GM19351 (cell line): ENCODE measurements around the gene OBP2B.
"Not testable (repeated sequence)": the region's sequence is repeated elsewhere in the genome, so short reads cannot be mapped to it uniquely, and the experiment has no call there.

Experiments used
- ATAC-seq: cut with Tn5 transposase; IDR thresholded peaks from one replicate; pipeline ENCODE4 v1.9.1; 2021; ENCODE audit warnings: mild to moderate bottlenecking, moderate library complexity; ENCODE audit not compliant: unreplicated experiment

The OBP2B gene

GRCh38 chr9:133238851-133239532 is 29.9 kb upstream of the OBP2B start:
- no peak for ATAC-seq

DNA sequence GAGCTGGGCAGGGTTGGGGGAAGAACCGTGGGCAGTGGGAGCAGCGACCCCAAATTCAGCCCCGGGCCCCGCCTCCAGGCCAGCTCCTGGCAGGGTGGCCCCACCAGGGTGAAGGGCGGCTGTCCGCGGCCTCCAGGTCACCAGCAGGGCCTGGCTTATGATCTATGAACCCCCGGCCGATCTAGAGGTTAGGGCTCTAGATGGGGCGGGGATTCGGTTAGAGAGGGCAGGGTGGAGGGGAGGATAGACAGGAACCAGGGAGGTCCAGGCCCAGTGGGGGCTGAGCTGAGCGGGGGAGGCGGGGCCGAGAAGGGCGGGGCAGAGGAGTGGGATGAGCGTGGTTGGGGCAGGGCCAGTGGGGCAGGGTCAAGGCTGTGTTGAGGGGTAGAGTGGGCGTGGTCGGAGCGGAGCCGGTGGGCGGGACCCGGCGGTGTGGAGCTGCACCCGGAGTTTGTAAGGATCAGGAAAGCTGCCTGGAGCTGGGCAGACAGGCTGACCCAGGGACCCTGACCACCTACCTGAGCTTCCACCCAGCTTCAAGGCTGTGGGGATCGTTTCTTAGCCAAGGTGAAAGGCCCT is 29.3 kb upstream of the OBP2B start:
- ATAC-seq: no peak

DNA sequence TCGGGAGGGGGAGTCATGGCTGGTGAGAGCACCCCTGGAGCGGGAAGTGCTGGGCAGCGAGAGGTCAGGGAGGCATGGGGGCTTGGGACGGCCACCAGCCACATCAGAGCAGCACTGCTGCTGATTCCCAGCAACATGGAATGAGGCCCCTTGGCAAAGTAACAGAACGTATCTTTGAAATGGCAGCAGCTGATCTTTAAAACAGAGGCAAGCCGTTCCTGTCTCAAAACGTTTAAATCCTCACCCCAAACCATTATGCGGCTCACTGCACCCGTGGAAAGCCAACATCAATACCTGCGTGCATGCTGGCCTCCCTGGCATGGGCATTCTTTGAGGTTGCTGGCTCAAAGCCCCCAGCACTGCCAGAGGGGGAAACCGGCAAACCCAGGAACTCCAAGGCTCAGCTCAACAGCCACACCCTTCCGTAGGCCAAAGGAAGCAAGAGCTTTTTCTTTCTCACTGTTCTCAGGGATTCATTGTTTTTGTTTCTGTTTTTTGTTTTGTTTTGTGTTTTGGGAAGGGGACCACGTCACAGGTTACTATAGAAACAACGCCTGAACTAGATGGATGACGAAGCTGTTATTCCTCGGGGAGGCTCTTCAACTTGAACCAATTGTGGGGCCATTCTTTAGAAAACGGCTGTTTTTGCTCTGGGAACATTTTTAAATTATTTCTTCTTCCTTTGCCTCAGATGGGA is 28.1 kb upstream of the OBP2B start:
- ATAC-seq: no peak

GRCh38 chr9:133236291-133237034 is 27.4 kb upstream of the OBP2B start:
- not testable (repeated sequence) for ATAC-seq

GRCh38 chr9:133235549-133236222 is 26.6 kb upstream of the OBP2B start:
- no peak for ATAC-seq

GRCh38 chr9:133234577-133235322 is 25.7 kb upstream of the OBP2B start:
- no peak for ATAC-seq

- no peak for ATAC-seq
Measured at GRCh38 chr9:133233681-133234432, 24.8 kb upstream of the OBP2B start.

DNA sequence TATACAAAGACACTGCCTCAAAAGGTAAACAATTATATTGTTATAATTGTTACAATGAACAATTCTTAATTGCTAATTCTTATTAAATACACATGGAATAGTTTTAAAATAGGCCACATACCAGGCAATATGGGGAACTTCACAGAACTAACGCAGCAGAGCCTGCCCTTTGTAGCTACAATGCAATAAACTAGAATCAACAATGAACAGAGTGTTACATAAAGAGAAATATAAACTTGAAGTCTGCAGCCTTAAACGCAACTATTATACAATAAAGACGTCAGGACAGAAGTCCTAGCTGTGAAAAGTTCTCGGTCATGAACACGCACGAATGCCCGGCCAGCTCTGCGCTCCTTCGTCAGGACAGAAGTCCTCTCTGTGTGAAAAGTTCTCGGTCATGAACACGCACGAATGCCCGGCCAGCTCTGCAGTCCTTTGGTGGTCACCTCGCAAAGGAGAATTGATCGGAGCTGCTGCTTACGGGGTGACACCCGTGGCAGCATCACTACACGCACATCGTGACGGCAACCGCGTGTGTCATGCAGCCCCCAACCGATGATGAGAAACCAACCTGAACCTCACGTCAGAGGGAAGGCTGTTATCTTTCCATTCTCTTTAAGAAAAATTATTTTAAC is 23.0 kb upstream of the OBP2B start:
- ATAC-seq: not testable (repeated sequence)

- ATAC-seq: not testable (repeated sequence)
Measured at GRCh38 chr9:133230514-133230913, 21.5 kb upstream of the OBP2B start.

GRCh38 chr9:133230093-133230492 is 21.0 kb upstream of the OBP2B start:
- ATAC-seq: no peak

- not testable (repeated sequence) for ATAC-seq
Measured at GRCh38 chr9:133228474-133229193, 19.6 kb upstream of the OBP2B start.

- not testable (repeated sequence) for ATAC-seq
Measured at GRCh38 chr9:133227996-133228395, 18.9 kb upstream of the OBP2B start.

GRCh38 chr9:133227242-133227860 is 18.3 kb upstream of the OBP2B start:
- ATAC-seq: no peak

DNA sequence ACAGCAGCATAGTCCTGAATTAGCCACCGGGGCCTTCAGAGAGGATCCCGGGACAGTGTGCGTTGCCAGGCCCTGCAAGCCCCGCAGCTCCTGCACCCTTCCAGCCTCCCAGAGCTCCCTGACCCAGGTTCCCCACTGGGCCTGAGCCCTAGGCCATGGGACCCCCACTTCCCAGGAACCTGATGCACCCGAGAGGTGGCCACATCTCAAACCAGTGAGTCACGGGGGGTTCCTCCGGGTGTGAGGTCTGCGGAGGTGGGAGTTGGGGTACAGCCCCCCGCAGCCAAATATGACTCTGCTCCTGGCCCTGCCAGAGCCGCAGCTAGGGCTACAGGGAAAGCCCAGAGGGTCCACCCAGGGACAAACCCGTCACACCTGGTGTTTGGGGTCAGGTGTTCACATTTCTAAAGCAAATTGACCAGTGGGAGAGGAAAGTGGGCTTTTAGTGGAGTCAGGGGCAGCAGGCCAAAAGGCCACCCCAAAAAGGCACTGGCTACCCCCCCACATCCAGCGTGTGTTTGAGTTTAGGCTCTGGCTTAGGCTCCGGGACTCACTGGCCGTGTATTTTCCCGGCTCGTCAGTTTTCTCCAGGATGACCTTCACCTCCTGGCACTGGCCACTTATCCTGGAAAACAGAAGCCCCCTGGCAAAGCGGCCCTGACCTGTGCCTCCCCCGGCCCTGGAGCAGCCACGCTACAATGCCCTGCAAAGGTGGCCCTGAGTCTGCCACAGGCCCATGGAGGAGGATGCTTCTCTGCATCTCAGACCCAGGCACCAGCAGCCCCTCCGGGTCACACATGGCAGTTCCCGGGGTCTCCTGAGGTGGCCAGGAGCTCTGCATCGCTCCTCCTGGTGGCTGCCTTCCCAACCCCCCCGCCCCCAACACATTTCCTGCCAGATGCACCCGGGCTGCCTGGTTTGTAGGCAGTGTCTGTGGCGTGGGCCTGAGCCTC is 17.4 kb upstream of the OBP2B start:
- no peak for ATAC-seq

DNA sequence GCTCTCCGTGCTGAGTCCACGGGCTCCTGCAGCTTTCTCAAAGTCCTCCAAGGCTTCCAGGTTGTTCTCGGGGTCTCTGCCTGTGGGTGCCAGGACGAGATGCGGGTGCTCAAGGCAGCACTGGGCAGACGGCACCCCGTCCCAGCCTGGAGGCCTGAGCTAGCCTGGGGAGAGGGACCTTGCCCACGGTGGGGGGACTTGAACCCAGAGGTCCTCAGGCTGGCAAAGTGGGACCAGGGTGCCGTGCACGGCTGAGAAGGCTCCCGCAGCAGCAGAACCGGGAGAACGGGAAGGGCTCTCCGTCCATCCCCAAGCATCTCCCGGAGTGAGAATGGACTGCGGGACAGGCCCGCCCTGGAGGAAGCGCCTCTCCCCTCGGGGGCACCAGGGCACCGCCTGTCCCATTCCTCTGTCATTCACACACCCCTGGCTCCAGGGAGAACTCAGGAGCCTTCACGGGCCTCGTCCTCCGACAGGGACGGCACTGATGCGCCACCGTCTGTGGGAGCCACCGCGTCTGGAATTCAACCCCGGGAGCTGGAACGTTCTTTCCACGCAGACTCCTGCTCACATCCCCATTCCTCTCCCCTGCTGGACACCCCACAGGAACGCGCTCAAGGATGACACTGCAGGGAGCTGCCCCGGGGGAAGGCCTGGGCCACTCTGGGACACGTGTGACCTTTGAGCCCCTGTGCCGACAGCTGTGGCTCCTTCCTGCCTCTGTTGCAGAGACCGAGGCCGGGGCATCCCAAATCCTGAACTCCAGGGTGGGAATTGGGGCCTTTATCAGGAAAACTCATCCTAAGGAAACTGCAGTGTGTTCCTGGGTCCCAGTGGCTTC is 16.3 kb upstream of the OBP2B start:
- ATAC-seq: no peak

- no peak for ATAC-seq
Measured at GRCh38 chr9:133224762-133225161, 15.7 kb upstream of the OBP2B start.
